GM19372 (cell line): ENCODE results near the gene PER3.

ENCODE experiments used
- ATAC-seq: cut with Tn5 transposase; IDR thresholded peaks from one replicate; pipeline ENCODE4 v1.9.1; 2021; ENCODE audit warnings: mild to moderate bottlenecking, low read depth, moderate library complexity; ENCODE audit not compliant: unreplicated experiment

PER3 gene

GRCh38 chr1:7865978-7866377 lies 81.9 kb downstream of the PER3 start:
- ATAC-seq: no peak

- ATAC-seq: no peak
Observed at GRCh38 chr1:7868070-7868780, 84.1 kb downstream of the PER3 start.

GRCh38 chr1:7869136-7869920 lies 85.2 kb downstream of the PER3 start:
- no peak for ATAC-seq

GRCh38 chr1:7871136-7871535 lies 87.0 kb downstream of the PER3 start:
- no peak for ATAC-seq

- no peak for ATAC-seq
Observed at GRCh38 chr1:7873801-7874795, 90.0 kb downstream of the PER3 start.

GRCh38 chr1:7878027-7878426 lies 93.9 kb downstream of the PER3 start:
- ATAC-seq: no peak

GRCh38 chr1:7879228-7879627 lies 95.1 kb downstream of the PER3 start:
- ATAC-seq: no peak

GRCh38 chr1:7884757-7885156 lies 100.7 kb downstream of the PER3 start:
- no peak for ATAC-seq

- no peak for ATAC-seq
Observed at GRCh38 chr1:7885513-7886404, 101.7 kb downstream of the PER3 start.

GRCh38 chr1:7886405-7886745 lies 102.3 kb downstream of the PER3 start:
- ATAC-seq: no peak

- no peak for ATAC-seq
Observed at GRCh38 chr1:7888248-7889081, 104.4 kb downstream of the PER3 start.

- no peak for ATAC-seq
Observed at GRCh38 chr1:7890853-7891252, 106.8 kb downstream of the PER3 start.

- ATAC-seq: no peak
Observed at GRCh38 chr1:7891804-7892203, 107.7 kb downstream of the PER3 start.

GRCh38 chr1:7893529-7894180 lies 109.6 kb downstream of the PER3 start:
- no peak for ATAC-seq
